ENCODE measurements around the gene PSMD1.

PSMD1 gene

GRCh38 chr2:231168460-231169139 is 111.9 kb downstream of the PSMD1 start:
- peaks cover 23% of the 10 kb centered on the region for H3K4me1 Mint-ChIP-seq
- no peaks in the 10 kb centered on the region for H3K9me3 Mint-ChIP-seq
- H3K4me3 Mint-ChIP-seq, result no peak overlapping the region
- no peaks in the 10 kb centered on the region for H3K27me3 Mint-ChIP-seq (ENCODE audit: low read depth)
- H3K36me3 Mint-ChIP-seq (ENCODE audit: low read depth), result peaks cover 73% of the 10 kb centered on the region
- H3K27ac Mint-ChIP-seq, result peak overlapping the region in 2 of 3 experiments; percentile 30 to 45
- TF ChIP-seq, protein P1, sequence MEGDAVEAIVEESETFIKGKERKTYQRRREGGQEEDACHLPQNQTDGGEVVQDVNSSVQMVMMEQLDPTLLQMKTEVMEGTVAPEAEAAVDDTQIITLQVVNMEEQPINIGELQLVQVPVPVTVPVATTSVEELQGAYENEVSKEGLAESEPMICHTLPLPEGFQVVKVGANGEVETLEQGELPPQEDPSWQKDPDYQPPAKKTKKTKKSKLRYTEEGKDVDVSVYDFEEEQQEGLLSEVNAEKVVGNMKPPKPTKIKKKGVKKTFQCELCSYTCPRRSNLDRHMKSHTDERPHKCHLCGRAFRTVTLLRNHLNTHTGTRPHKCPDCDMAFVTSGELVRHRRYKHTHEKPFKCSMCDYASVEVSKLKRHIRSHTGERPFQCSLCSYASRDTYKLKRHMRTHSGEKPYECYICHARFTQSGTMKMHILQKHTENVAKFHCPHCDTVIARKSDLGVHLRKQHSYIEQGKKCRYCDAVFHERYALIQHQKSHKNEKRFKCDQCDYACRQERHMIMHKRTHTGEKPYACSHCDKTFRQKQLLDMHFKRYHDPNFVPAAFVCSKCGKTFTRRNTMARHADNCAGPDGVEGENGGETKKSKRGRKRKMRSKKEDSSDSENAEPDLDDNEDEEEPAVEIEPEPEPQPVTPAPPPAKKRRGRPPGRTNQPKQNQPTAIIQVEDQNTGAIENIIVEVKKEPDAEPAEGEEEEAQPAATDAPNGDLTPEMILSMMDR (IDR thresholded peaks at IDR 0.05; ENCODE audit: unreplicated experiment in 3 of 3), result no peak

DNA sequence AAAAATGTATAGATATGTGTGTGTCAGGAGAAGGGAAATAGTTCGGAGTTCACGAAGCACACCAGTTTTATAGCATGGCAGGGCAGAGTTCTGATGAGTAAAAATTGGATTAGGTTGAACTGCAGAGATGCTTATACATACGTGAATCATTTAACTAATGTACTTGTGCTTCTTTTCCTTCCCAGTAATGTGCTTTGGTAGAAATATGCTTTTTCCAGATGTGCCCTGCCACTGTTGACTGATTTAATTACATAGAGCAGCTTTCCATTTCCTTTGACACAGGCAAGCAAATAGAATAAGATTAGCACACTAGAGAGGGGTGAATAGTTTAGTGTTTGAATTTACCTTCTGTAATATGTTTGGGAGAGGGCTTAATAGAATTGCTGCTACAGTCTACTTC is 112.8 kb downstream of the PSMD1 start:
- Mint-ChIP-seq H3K36me3 (ENCODE audit: low read depth) (peaks cover 78% of the 10 kb centered on the region), H3K27ac (peak overlapping the region; percentile 30 to 61 (median 45)), H3K4me1 (peaks cover 27% of the 10 kb centered on the region), H3K4me3 (no peak overlapping the region), H3K27me3 (ENCODE audit: low read depth) (no peaks in the 10 kb centered on the region), H3K9me3 (no peaks in the 10 kb centered on the region)
- TF ChIP-seq, protein P1 (IDR thresholded peaks at IDR 0.05; ENCODE audit: unreplicated experiment in 3 of 3), result no peak

DNA sequence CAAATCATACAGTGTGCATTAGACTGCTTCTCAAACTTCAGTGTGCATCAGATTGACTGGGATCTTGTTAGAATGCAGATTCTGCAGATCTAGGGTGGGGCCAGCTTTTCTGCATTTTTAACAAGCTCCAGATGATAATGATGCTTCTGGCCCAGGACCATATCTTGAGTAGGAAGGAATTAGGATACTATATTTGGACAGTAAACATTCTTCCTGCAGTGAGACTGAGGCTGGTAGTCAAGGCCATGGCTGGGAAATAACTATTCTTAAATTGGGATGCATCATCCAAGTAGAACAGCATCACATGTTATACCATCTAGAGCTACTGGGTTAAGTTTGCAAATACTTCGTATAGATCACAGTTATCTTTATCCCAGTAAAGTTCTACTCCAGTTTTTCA is 113.4 kb downstream of the PSMD1 start:
- H3K9me3 Mint-ChIP-seq, result no peaks in the 10 kb centered on the region
- no peaks in the 10 kb centered on the region for H3K27me3 Mint-ChIP-seq (ENCODE audit: low read depth)
- H3K4me3 Mint-ChIP-seq, result no peak overlapping the region
- peak overlapping the region; percentile 30 to 61 (median 45) for H3K27ac Mint-ChIP-seq
- H3K36me3 Mint-ChIP-seq (ENCODE audit: low read depth), result peaks cover 78% of the 10 kb centered on the region
- peaks cover 22% of the 10 kb centered on the region for H3K4me1 Mint-ChIP-seq
- TF ChIP-seq, protein P1 (IDR thresholded peaks at IDR 0.05; ENCODE audit: unreplicated experiment in 3 of 3), result no peak

DNA sequence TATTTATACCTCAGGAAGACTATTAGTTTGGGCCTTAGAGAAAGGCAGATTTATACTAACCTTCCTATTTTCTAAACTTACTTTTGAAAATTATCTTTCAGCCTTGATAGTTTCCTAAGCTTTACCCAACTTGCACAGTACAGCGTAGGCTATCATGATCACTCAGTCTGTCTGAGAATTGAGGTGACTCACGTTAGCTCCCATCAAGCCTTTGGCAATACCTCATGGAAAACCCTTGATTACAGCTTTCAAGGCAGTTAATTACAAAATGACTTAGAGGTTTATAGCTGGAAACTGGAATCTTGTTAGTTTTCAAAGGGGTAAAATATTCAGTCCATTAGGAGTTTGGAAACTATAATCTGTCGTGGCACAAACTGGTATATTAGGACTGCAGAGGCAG is 115.4 kb downstream of the PSMD1 start:
- H3K36me3 Mint-ChIP-seq (ENCODE audit: low read depth), result peaks cover 77% of the 10 kb centered on the region
- no peaks in the 10 kb centered on the region for H3K9me3 Mint-ChIP-seq
- TF ChIP-seq, protein P1 (IDR thresholded peaks at IDR 0.05; ENCODE audit: unreplicated experiment in 3 of 3), result no peak
- H3K27me3 Mint-ChIP-seq (ENCODE audit: low read depth), result no peaks in the 10 kb centered on the region
- H3K4me1 Mint-ChIP-seq, result peaks cover 20% of the 10 kb centered on the region
- H3K4me3 Mint-ChIP-seq, result no peak overlapping the region
- no peak overlapping the region for H3K27ac Mint-ChIP-seq

GRCh38 chr2:231174211-231174651 is 117.6 kb downstream of the PSMD1 start:
- Mint-ChIP-seq H3K36me3 (ENCODE audit: low read depth) (peaks cover 67% of the 10 kb centered on the region), H3K9me3 (no peaks in the 10 kb centered on the region), H3K4me1 (peaks cover 17% of the 10 kb centered on the region), H3K27me3 (ENCODE audit: low read depth) (no peaks in the 10 kb centered on the region), H3K4me3 (no peak overlapping the region), H3K27ac (peak overlapping the region in 2 of 3 experiments; percentile 41 to 49)
- TF ChIP-seq, protein P1 (IDR thresholded peaks at IDR 0.05; ENCODE audit: unreplicated experiment in 3 of 3), result no peak

DNA sequence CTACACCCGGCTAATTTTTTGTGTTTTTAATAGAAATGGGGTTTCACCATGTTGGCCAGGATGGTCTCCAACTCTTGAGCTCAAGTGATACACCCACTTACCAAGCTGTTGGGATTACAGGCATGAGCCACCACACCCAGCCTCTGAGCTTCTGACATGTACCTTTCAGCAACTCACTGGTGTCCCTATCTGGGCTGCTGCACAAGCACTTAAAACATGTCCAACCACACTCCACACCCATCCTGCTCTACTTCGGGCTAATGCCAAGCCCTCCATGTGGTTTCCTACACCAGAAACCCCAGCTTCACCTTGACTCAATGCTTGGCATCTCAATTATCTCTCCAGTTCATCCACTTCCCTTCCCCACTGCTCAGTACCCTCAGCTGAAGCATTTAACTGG is 119.4 kb downstream of the PSMD1 start:
- no peak overlapping the region for H3K4me3 Mint-ChIP-seq
- H3K36me3 Mint-ChIP-seq (ENCODE audit: low read depth), result peaks cover 51% of the 10 kb centered on the region
- TF ChIP-seq, protein P1 (IDR thresholded peaks at IDR 0.05; ENCODE audit: unreplicated experiment in 3 of 3), result no peak
- no peaks in the 10 kb centered on the region for H3K27me3 Mint-ChIP-seq (ENCODE audit: low read depth)
- H3K27ac Mint-ChIP-seq, result no peak overlapping the region
- H3K4me1 Mint-ChIP-seq, result peaks cover 6% of the 10 kb centered on the region
- no peaks in the 10 kb centered on the region for H3K9me3 Mint-ChIP-seq

All from nephron (organoid).